DMS53 treated with DMSO at 0.1 percent for 48 hours (cell line): ENCODE measurements around the gene NCAN.

Source experiments
- DNase-seq: peaks from one replicate; lab custom pipeline; 2025; ENCODE audit not compliant: unreplicated experiment; lab: John Stamatoyannopoulos, UW

NCAN gene

GRCh38 chr19:19258589-19259338, 47.0 kb downstream of the NCAN start:
- no peak for DNase-seq

GRCh38 chr19:19259741-19260140, 48.0 kb downstream of the NCAN start:
- DNase-seq = no peak

DNA sequence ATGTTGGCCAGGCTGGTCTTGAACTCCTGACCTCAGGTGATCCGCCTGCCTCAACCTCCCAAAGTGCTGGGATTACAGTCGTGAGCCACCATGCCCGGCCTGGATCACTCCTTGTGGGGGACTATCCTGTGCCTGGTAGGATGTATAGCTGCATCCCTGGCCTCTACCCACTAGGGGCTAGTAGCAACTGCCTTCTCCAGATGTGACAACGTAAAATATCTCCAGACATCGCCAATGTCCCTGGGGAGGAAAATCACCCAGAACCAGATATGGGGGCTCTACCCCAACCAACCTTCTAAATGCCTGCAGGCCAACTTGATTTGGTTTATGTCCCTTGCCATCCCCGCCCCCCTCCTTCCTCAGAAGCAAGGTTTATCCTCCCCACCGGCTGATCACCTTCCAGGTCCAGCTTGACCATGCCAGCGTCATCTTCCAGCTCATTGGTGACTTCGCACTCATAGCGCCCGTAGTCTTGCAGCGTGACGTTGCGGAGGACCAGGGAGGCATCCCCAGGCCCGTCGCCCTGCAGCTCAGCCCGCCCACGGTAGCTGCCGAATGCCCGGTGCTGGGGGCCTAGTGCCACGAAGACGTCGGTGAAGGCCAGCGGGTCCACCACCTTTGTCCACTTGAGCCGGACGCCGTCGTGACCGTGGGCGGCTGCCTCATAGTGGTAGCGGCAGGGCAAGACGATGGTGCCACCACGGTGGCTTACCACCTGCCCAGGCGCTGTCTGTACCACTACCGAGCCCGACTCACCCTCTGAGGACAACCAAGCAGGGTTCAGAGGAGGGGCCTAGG, 48.9 kb downstream of the NCAN start:
- DNase-seq = no peak

DNA sequence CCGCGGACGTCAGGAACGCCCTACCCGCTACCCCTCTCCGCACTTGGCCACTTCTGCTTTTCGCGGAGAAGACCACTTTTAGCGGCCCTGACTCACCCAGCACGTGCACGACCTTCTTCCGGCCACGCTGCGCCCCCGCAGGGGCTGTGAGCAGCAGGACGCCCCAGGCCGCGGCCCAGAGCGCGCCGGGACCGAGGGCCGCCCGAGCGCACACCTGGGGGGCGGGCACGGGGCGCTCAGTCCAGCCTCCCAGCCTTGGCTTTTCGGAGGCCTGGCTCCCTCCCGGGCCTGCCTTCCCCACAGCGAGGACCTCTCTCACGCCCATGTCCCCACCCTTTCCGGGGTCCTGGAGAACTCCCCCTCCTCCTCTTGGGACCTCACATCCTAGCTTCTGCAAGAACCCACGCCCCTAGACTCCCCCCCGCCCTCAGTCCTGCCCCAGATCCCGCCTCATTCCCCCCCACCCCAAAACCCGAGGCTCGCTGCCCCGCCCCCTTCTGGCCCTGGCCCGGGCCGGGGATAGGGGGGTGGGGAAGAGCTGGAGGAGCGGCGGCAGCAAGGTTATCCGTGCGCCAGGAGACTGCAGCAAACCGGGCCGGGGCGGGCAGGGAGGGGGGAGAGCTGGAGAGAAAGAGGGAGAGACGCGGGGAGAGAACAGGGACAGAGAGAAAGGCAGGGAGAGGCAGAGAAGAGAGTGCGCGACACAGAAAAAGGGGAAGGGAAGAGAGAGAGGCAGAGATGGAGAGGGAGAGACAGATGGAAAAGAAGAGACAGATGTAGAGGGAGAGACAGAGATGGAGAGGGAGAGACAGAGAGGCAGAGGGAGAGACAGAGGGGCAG, 49.8 kb downstream of the NCAN start:
- no peak for DNase-seq

- DNase-seq = no peak
These were observed 50.7 kb downstream of the NCAN start for GRCh38 chr19:19262190-19263057.

- no peak for DNase-seq
These were observed 52.2 kb downstream of the NCAN start for GRCh38 chr19:19263886-19264487.

DNA sequence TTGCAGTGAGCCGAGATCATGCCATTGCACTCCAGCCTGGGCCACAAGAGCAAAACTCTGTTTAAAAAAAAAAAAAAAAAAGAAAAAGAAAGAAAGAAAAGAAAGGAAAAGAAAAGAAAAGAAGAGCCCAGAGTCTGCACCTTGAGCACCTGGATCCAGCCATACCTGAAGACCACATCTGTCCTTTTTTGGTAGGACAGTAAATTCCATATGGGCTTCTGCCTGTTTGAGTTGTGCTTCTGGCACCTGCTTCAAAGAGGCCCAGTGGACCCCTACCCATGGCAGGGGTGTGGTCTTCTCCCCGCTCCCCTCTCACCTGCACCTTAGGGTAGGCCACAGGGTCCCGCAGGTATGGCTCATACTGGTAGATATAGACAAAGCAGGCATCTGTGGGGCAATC, 55.5 kb downstream of the NCAN start:
- DNase-seq = no peak

DNA sequence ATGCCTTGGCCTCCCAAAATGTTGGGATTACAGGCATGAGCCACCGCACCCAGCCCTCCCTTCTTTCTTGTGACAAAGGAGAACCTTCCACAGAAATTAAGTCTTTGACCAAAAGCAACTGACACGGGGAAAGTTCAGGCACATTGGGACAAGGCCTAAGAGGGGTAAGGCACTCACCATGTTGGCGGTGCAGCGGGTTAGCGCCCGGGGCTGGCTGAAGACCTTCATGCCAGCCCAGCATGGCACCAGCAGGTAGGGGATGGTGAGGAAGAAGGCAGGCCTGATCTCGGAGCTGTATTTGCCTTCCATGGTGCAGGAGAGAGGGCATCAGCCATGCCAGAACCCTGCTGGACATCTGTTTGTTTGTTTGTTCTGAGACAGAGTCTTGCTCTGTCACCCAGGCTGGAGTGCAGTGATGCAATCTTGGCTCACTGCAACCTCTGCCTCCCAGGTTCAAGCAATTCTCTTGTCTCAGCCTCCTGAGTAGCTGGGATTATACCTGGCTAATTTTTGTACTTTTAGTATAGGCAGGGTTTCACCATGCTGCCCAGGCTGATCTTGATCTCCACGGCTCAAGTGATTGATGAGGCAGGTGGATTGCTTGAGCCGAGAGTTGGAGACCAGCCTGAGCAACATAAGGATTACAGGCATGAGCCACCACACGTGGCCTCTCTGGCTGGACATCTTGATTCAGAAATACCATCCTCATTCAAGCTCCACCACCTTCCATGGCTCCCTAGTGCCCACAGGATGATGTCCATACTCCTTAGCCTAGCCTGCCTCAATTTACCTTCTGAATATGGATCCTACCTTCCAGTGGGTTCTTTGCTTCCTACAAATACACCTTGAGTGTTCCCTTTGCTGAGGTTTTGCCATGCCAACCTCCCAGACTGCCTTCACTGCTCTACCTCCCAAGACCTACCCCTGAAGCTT, 57.0 kb downstream of the NCAN start:
- no peak for DNase-seq

DNA sequence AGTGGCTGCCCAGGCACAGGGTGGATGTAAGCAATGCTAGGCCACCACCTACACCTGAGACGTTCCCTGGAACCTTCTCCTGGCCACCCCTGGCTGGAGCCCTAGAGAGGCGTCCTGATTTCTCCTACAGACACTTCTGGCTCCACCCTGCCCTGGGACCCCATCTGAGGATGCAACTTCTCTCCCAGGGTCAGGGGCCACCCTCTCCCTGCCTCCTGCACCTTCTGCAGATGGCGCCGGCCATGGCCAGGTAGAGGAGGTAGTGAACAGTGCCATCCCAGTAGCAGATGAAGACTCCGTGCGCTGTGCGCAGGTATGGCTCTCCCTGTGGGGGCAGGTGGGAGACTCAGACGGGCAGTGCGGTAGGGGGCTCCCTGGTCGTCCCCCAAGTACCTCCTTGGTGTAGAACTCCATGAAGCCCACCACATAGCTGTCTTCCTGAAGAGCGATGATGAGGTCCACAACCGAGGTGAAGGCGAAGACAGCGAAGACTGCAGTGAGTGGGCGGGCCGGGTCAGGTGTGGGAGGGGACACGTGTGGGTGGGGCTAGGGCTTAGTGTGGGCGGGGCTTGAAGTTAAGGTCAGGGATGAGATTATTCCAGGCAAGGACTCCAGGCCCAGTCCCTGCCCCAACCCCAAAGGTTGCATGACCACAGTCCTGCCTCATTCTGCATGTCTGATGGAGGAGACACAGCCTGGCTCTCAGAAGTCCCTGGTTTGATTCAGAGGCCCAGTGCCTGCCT, 58.4 kb downstream of the NCAN start:
- no peak for DNase-seq

GRCh38 chr19:19270749-19271571, 59.2 kb downstream of the NCAN start:
- DNase-seq = no peak

DNA sequence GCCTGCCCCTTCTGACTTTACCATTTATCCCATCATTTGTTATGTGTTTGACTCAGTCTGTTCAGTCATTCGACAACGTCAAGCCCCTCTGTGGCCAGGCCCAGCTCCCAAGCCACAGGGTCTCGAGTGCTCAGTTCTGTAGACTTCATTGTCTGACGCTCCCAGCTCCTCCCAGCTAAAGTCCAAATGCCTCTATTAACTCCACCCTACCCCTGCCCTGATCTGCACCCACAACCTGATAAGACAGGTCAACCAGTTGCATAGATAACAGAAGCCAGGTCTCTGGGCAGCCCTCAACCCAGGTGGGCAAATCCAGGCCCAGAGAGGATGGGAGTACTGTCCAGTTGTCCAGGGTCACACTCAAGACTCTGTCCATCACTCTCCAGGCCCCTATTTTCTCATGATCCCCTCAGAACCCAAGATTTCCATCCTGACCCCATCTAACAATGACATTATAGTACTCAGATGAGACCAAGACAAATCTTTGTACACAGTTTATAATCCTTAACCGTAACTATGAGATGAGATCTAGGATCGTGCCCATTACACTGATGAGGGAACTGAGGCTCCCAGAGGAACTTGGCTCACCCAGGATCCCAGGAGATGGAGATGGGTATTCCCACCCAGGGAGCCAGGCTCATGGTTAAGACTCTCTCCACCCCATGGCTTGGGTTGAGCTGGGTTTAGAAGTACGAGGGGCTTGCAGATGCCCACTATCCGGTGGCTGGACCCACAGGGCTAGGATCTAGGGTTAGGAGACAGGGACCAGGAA, 60.3 kb downstream of the NCAN start:
- DNase-seq = no peak

- no peak for DNase-seq
These were observed 62.4 kb downstream of the NCAN start for GRCh38 chr19:19274146-19274545.

DNA sequence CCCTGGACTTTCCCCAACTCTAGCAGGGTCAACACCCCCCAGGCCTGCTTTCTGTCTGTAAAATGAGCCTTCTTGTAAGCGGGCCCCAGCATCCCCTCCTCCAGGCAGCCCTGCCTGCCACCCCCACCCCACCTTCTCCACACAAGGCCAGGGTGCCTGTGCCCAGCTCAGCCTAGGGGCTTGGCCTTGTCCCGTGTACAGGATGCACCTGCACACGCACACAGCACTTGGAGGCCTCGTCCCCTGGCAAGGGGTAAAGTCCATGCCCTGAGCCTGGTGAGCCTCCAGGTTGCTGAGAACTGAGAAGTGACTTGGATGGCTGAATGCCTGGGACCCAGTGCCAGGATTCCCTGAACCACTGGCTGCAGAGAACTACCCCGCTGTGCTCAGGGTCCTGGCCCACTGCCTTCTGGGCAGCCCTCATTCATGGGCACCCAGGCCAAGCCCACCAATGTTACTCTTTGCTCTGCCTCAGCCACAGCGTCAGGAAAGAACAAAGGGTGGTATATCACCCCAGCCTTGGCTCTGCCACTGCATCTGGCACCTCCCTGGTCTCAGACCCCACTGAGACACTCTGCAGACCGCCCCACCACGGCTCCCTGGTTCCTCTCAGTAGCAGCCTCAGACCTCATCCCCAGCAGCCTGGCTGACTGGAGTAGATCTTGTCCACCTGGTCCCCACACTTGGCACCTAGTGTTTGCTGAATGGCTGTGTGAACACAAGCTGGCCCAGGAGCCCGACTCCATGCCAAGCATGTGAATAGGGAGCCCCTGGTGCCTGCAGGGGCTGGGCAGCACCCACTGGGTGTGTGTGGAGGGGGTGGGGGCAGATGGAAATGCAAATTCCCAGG, 63.2 kb downstream of the NCAN start:
- no peak for DNase-seq

GRCh38 chr19:19276386-19276785, 64.6 kb downstream of the NCAN start:
- DNase-seq = no peak

DNA sequence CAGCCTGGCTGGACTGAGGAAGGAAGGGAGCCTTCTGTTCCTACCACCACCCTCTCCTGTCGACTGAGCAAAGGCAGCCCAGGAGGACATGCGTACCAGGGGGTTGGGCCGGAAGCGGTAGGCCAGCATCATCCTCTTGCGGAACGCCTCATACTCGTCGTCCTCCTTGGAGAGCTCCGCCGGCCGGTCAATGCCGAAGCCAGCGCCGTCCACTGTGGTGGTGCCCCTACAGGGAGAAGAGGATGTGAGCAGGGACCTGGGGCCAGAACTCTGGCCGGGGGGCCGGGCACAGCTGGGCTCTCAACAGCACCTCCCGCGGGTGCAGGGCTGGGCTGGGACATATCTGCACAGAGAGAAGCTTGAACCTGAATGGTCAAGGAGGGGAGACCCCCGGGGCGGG, 65.1 kb downstream of the NCAN start:
- no peak for DNase-seq

DNA sequence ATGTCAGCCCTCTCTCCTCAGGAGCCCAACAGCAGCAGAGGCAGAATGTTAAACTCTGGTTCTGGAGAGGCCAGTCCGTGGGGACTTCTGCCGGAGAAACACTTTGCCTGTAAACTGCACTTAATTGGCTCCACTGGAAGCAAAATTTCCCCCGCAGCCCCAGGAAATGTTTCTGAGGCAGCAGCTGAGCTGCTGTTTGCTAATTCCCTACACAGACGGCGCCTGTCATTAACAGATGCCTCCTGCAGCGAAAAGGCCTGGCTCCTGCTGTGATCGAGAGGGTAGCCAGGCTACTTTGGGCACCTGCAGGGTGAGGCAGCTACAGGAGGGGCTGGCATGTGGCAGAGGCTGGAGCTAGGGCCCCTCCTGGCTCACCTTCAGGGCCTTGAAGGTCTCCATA, 66.6 kb downstream of the NCAN start:
- DNase-seq = no peak
